Esophagus muscularis mucosa (tissue), 4 donors: Measurements from ENCODE around the gene ZNF219. TPM values are rescaled to one million over a fixed set of nuclear protein-coding genes. Genes with fewer than 3 reads are reported as not detected.

Experiments used
- DNase-seq: peaks from one replicate; pipeline ENCODE4 v3.0.0-alpha.2; 2017; ENCODE audit errors: extremely low spot score
- H3K27ac ChIP-seq, 4 donors: fragments of 200-600 bp; sonication (generic); replicated peaks in 1 of 4; 1 replicate in 3 of 4; 2 replicates in 1 of 4; pipeline ENCODE4 v1.5.1; 2016 to 2019; ENCODE audit warnings: mild to moderate bottlenecking in 1 of 4
- H3K27me3 ChIP-seq, 4 donors: fragments of 200-600 bp; sonication (generic); one replicate each; pipeline versions ENCODE4 v1.5.1 to v1.6.0; 2016 to 2019
- H3K36me3 ChIP-seq, 4 donors: fragments of 200-600 bp; sonication (generic); one replicate each; pipeline ENCODE4 v1.5.1; 2016 to 2019
- H3K4me1 ChIP-seq, 4 donors: fragments of 200-600 bp; sonication (generic); one replicate each; pipeline ENCODE4 v1.5.1; 2016 to 2019
- H3K4me3 ChIP-seq, 4 donors: fragments of 200-600 bp; sonication (generic); 1 replicate in 2 of 4; 2 replicates in 2 of 4; pipeline ENCODE4 v1.5.1; 2016 to 2019; ENCODE audit warnings: mild to moderate bottlenecking in 4 of 4, moderate library complexity in 1 of 4
- H3K9me3 ChIP-seq, 4 donors: fragments of 200-600 bp; sonication (generic); 1 replicate in 3 of 4; 2 replicates in 1 of 4; pipeline ENCODE4 v1.5.1; 2016 to 2019
- CTCF ChIP-seq, 3 experiments: fragments of 200-600 bp in 2 of 3; fragments of 450-650 bp in 1 of 3; sonication (generic) in 2 of 3; IDR thresholded peaks; one replicate each; pipeline ENCODE4 v1.5.1; 2017 to 2019; ENCODE audit warnings: antibody characterized with exemption in 3 of 3, mild to moderate bottlenecking in 2 of 3, moderate library complexity in 1 of 3
- EP300 ChIP-seq: sonication (generic); formaldehyde crosslinking; IDR thresholded peaks from one replicate; pipeline ENCODE4 v1.6.1; 2017; ENCODE audit warnings: antibody characterized with exemption
- POLR2A ChIP-seq: fragments of 450-650 bp; IDR thresholded peaks from one replicate; pipeline ENCODE4 v1.6.1; 2017; ENCODE audit warnings: antibody characterized with exemption, moderate library complexity, mild to moderate bottlenecking, low read depth
- POLR2AphosphoS5 ChIP-seq, 2 donors: sonication (generic); formaldehyde crosslinking; IDR thresholded peaks; one replicate each; pipeline ENCODE4 v1.6.1; 2017; ENCODE audit warnings: antibody characterized with exemption in 2 of 2
- WGBS: methylation state at CpG from one replicate; pipeline ENCODE4 v1.1.5; 2018; 5-methylcytosine and 5-hydroxymethylcytosine counted together
- intact Hi-C: fragments of 100-400 bp; cut with DNase I; formaldehyde crosslinking; loops from one replicate; pipeline ENCODE4 v1.15.1; 2023
- total RNA-seq, 4 donors: library from RNA; depleted of rRNA; stranded (reverse); fragments of >200 nt; gene quantifications; one replicate each; pipeline versions ENCODE4 v1.1.0 to v1.2.1, GENCODE V29; 2016

ZNF219 gene
- total RNA-seq: 100 to 1,000 TPM in 2 of 4 donors, 10 to 100 TPM in 2; 64.4 to 116 (median 94.3) TPM

DNA sequence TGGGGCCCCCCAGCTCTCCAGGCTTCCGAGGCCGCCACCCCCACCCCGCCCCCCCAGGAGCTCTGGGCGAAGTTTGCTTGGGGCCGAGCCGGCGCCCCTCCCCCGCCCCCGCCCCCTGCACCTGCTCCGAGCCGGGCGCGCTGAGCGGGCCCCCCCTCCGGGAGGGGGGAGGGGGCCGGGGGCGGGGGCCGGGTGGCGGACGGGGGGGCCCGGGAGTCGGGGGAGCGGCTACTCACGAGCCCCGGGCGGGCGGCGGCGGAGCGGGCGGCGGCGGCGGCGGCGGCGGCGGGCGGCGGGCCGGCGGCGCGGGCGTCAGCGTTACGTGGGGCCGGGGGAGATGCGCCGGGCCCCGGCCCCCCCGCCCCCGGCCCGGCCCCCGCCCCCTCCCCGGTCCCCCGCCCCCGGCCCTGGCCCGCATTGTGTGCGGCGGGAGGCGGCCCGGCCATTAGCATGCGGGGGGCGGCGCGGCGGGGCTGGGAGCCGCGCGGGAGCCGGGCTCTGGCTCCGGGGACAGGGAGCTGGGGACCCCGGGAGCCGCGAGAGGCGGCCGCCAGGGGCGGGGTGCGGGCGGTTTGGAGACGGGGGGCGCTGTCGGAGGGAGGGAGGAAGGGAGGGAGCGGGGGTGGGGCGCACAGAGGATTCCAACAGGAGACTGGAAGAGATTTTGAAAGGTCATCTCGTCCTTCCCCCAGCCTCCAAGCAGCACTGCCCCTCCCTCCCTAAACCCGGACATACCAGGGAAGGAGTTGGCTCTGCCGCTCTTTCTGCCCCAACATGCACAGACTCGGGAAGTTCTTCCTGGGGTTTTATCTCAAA is at the start of gene ZNF219:
Gene ZNF219, minus strand, starts transcription at position 580 of the 816 bp plus-strand sequence. CDS start 5,064 bp downstream, outside the sequence.
- no peak for DNase-seq
- H3K27me3 ChIP-seq: no peaks in the 10 kb centered on the region
- H3K36me3 ChIP-seq: peaks cover 0 to 3% (median 1%) of the 10 kb centered on the region in 4 donors
- no peaks in the 10 kb centered on the region for H3K9me3 ChIP-seq
- intact Hi-C loops: loop anchor here (10.0 kb wide), 1 partner anchor 167 kb away; the partner anchor contains the start of gene HNRNPC
- peaks cover 33 to 72% (median 64%) of the 10 kb centered on the region in 4 donors for H3K4me1 ChIP-seq
- H3K27ac ChIP-seq: peak within 1 kb of the TSS; percentile 97 to 98 (median 97)
- TF ChIP-seq POLR2A: no peak
- peak; percentile 58 to 69 for TF ChIP-seq POLR2AphosphoS5 (IDR thresholded peaks at IDR 0.05)
- TF ChIP-seq EP300: no peak
- TF ChIP-seq CTCF (IDR thresholded peaks at IDR 0.05): peak in 1 of 3 experiments; percentile 22
- H3K4me3 ChIP-seq: peak within 1 kb of the TSS; percentile 76 to 89 (median 82)
- 3% methylated on average over 8 of the region's 90 CpGs for WGBS

DNA sequence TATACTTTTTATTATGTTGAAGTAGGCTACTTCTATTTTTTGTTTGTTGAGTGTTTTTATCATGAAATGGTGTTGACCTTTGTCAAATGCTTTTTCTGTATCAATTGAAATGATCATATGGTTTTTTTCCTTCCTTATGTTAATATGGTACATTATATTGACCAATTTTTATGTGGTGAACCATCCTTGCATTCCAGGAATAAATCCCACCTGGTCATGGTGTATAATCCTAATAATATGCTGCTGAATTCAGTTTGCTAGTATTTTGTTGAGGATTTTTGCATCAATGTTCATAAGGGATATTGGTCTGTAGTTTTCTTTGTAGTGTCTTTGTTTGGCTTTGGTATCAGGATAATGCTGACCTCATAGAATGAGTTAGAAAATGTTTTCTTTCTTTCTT is 47.0 kb upstream of the ZNF219 start:
- H3K36me3 ChIP-seq: no peaks in the 10 kb centered on the region
- H3K27ac ChIP-seq: no peak overlapping the region
- H3K4me1 ChIP-seq: no peaks in the 10 kb centered on the region
- intact Hi-C loops: no loop called here
- H3K4me3 ChIP-seq: no peak overlapping the region
- no peaks in the 10 kb centered on the region for H3K27me3 ChIP-seq
- no peak for TF ChIP-seq POLR2A
- TF ChIP-seq EP300: no peak
- TF ChIP-seq CTCF (IDR thresholded peaks at IDR 0.05): no peak
- TF ChIP-seq POLR2AphosphoS5 (IDR thresholded peaks at IDR 0.05): no peak
- peaks cover 0 to 12% (median 6%) of the 10 kb centered on the region in 4 donors for H3K9me3 ChIP-seq
- DNase-seq: no peak

- no peak for DNase-seq
- intact Hi-C loops: no loop called here
- H3K27me3 ChIP-seq: no peaks in the 10 kb centered on the region
- no peaks in the 10 kb centered on the region for H3K36me3 ChIP-seq
- H3K4me3 ChIP-seq: no peak overlapping the region
- peaks cover 0 to 12% (median 6%) of the 10 kb centered on the region in 4 donors for H3K9me3 ChIP-seq
- no peak for TF ChIP-seq POLR2AphosphoS5 (IDR thresholded peaks at IDR 0.05)
- TF ChIP-seq POLR2A: no peak
- no peak for TF ChIP-seq EP300
- no peak for TF ChIP-seq CTCF (IDR thresholded peaks at IDR 0.05)
- H3K4me1 ChIP-seq: no peaks in the 10 kb centered on the region
- H3K27ac ChIP-seq: no peak overlapping the region
- WGBS: 100% methylated on average over 1 of the region's 1 CpG
Measured at GRCh38 chr14:21142357-21142756, 43.9 kb upstream of the ZNF219 start.

- no peak overlapping the region for H3K4me3 ChIP-seq
- intact Hi-C loops: no loop called here
- WGBS: 10% methylated on average over 1 of the region's 1 CpG
- DNase-seq: no peak
- TF ChIP-seq POLR2A: no peak
- TF ChIP-seq CTCF (IDR thresholded peaks at IDR 0.05): peak; percentile 48 to 64 (median 57)
- H3K36me3 ChIP-seq: no peaks in the 10 kb centered on the region
- no peaks in the 10 kb centered on the region for H3K9me3 ChIP-seq
- H3K4me1 ChIP-seq: no peaks in the 10 kb centered on the region
- H3K27ac ChIP-seq: no peak overlapping the region
- H3K27me3 ChIP-seq: no peaks in the 10 kb centered on the region
Measured at GRCh38 chr14:21136024-21136423, 37.6 kb upstream of the ZNF219 start.
